B cell (primary cell): ENCODE results near the gene SNIP1. TPM values are rescaled to one million over a fixed set of nuclear protein-coding genes. Genes with fewer than 3 reads are reported as not detected.
"Not testable (repeated sequence)": the region's sequence is repeated elsewhere in the genome, so short reads cannot be mapped to it uniquely, and the experiment has no call there.

Experiments
- ATAC-seq: fragments of 200-7000 bp; cut with Tn5 transposase; one replicate; pipeline ENCODE4 v1.10.0; 2021; ENCODE audit warnings: low read depth, mild to moderate bottlenecking, moderate number of reproducible peaks, moderate library complexity
- CTCF ChIA-PET: fragments of 350-600 bp; sonication (Branson Sonifier 250); formaldehyde crosslinking; loops from one replicate; lab custom pipeline; 2021; ENCODE audit warnings: antibody characterized with exemption, inconsistent platforms; lab: Charles Lee
- POLR2A ChIA-PET: fragments of 350-600 bp; sonication (Branson Sonifier 250); formaldehyde crosslinking; loops from one replicate; lab custom pipeline; 2021; ENCODE audit warnings: antibody characterized with exemption; lab: Charles Lee
- DNase-seq: peaks from one replicate; pipeline ENCODE4 v3.0.0; 2013
- H2AFZ ChIP-seq: 2 replicates; pipeline ENCODE4 v1.6.1; 2012; ENCODE audit warnings: mild to moderate bottlenecking, low read depth, low read length; ENCODE audit not compliant: insufficient read depth, poor library complexity, severe bottlenecking
- H3K27ac ChIP-seq, 2 donors: 1 replicate in 1 of 2; 2 replicates in 1 of 2; pipeline ENCODE4 v1.5.1; 2012 to 2013; ENCODE audit warnings: low read length in 2 of 2, mild to moderate bottlenecking in 2 of 2, moderate library complexity in 1 of 2
- H3K27me3 ChIP-seq, 4 experiments: fragments of 200-600 bp in 1 of 4; sonication (generic) in 1 of 4; replicated peaks in 1 of 4; 1 replicate in 2 of 4; 2 replicates in 2 of 4; pipeline versions ENCODE4 v1.6.1 to v1.7.0; 2013 to 2016; ENCODE audit warnings: low read length in 3 of 4, mild to moderate bottlenecking in 2 of 4, mixed read lengths in 1 of 4, moderate library complexity in 1 of 4; ENCODE audit not compliant: insufficient read depth in 4 of 4, control insufficient read depth in 3 of 4; ENCODE audit errors: control extremely low read depth in 1 of 4
- H3K36me3 ChIP-seq, 2 experiments: replicated peaks in 1 of 2; 1 replicate in 1 of 2; 2 replicates in 1 of 2; pipeline versions ENCODE4 v1.6.1 to v1.7.1; 2013; ENCODE audit warnings: low read length in 1 of 2; ENCODE audit not compliant: insufficient read depth in 2 of 2, control insufficient read depth in 1 of 2; ENCODE audit errors: control extremely low read depth in 1 of 2, extremely low read depth in 1 of 2
- H3K4me1 ChIP-seq, 2 donors: fragments of 200-600 bp in 1 of 2; sonication (generic) in 1 of 2; 1 replicate in 1 of 2; 2 replicates in 1 of 2; pipeline versions ENCODE4 v1.5.1 to v1.6.1; 2013 to 2017; ENCODE audit warnings: low read length in 2 of 2; ENCODE audit not compliant: control insufficient read depth in 2 of 2, insufficient read depth in 2 of 2
- H3K4me2 ChIP-seq: replicated peaks from 2 replicates; pipeline ENCODE3; 2012; ENCODE audit warnings: mild to moderate bottlenecking, low read depth, low read length; ENCODE audit not compliant: poor library complexity, severe bottlenecking
- H3K4me3 ChIP-seq, 5 experiments: fragments of 200-600 bp in 1 of 5; sonication (generic) in 1 of 5; 1 replicate in 3 of 5; 2 replicates in 2 of 5; pipeline versions ENCODE4 v1.5.1 to v1.7.0; 2011 to 2016; ENCODE audit warnings: low read length in 4 of 5, mild to moderate bottlenecking in 4 of 5, low read depth in 2 of 5, control low read depth in 1 of 5, moderate library complexity in 1 of 5; ENCODE audit not compliant: insufficient read depth in 1 of 5; ENCODE audit errors: control extremely low read depth in 1 of 5, extremely low read depth in 1 of 5
- H3K79me2 ChIP-seq: fragments of 200-600 bp; sonication (generic); one replicate; pipeline ENCODE4 v1.6.0; 2016; ENCODE audit warnings: low read length; ENCODE audit not compliant: control insufficient read depth, insufficient read depth
- H3K9ac ChIP-seq: fragments of 200-600 bp; sonication (generic); 2 replicates; pipeline ENCODE4 v1.6.1; 2017; ENCODE audit warnings: mild to moderate bottlenecking, low read length, moderate library complexity
- H3K9me3 ChIP-seq, 3 donors: one replicate each; pipeline versions ENCODE4 v1.6.1 to v1.7.1; 2013; ENCODE audit warnings: low read length in 2 of 3; ENCODE audit not compliant: control insufficient read depth in 2 of 3, insufficient read depth in 1 of 3; ENCODE audit errors: control extremely low read depth in 1 of 3
- H4K20me1 ChIP-seq: 2 replicates; pipeline ENCODE4 v1.6.0; 2012; ENCODE audit warnings: mild to moderate bottlenecking, low read length; ENCODE audit not compliant: insufficient read depth, control insufficient read depth, poor library complexity, severe bottlenecking
- H3K27ac Mint-ChIP-seq: one replicate; pipeline ENCODE4 v1.8.0; 2021; ENCODE audit warnings: mixed read lengths
- H3K27me3 Mint-ChIP-seq: one replicate; pipeline ENCODE4 v1.8.0; 2021; ENCODE audit warnings: mixed read lengths
- H3K4me1 Mint-ChIP-seq: one replicate; pipeline ENCODE4 v1.8.0; 2021; ENCODE audit warnings: mixed read lengths
- H3K4me3 Mint-ChIP-seq: one replicate; pipeline ENCODE4 v1.8.0; 2021; ENCODE audit warnings: mixed read lengths
- H3K9me3 Mint-ChIP-seq: one replicate; pipeline ENCODE4 v1.8.0; 2022; ENCODE audit warnings: mixed read lengths; ENCODE audit not compliant: insufficient read depth
- EZH2 ChIP-seq: IDR thresholded peaks from 2 replicates; pipeline ENCODE4 v1.6.1; 2012; ENCODE audit warnings: borderline replicate concordance, low read depth, mild to moderate bottlenecking, moderate library complexity, low read length; ENCODE audit not compliant: insufficient read depth, poor library complexity, severe bottlenecking
- WGBS: methylation state at CpG from one replicate; pipeline ENCODE4 v1.1.5; 2013; ENCODE audit warnings: missing lambda C conversion rate; ENCODE audit not compliant: insufficient coverage; 5-methylcytosine and 5-hydroxymethylcytosine counted together
- intact Hi-C: fragments of 100-400 bp; cut with micrococcal nuclease; formaldehyde crosslinking; loops from one replicate; pipeline ENCODE4 v1.10.0; 2022
- polyA plus RNA-seq: library from polyadenylated mRNA; depleted of rRNA; stranded (reverse); fragments of >200 nt; gene quantifications from 2 replicates; pipeline ENCODE4 v1.2.3, GENCODE V29; 2012
- total RNA-seq, 2 donors: library from RNA; stranded (reverse); fragments of 120-200 nt in 1 of 2; gene quantifications; 1 replicate in 1 of 2; 2 replicates in 1 of 2; pipeline versions ENCODE4 v1.2.3 to v1.2.4, GENCODE V29; 2013 to 2022
- TF ChIP-seq, protein P1 (sequence below): fragments of 200-600 bp; IDR thresholded peaks from one replicate; pipeline ENCODE4 v1.8.0; 2022; ENCODE audit warnings: antibody characterized with exemption, mild to moderate bottlenecking

SNIP1 gene
- total and polyA plus RNA-seq, 2 donors (not counting 1 experiment from before 2014, with no cell fraction given), result 6.0 to 45.0 TPM

DNA sequence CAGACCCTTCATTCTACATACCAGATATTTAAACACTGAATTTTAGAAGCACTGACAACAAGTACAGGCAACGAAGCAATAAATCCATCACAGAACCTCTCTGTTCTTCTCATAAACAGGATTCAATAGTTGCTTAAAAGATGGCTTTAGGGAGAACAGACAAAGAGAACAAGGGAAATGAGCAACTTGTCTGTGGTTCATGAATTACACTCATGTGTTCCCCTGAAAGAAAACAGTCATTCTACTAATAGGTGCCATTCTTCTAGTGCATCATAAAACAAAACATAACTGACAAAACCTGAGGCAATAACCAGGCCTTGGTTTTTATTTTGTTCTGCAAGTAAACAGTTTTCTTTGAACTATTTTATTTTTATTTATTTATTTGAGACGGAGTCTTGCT is 34.8 kb upstream of the SNIP1 start:
- H2AFZ ChIP-seq, result no peak overlapping the region
- Mint-ChIP-seq H3K27me3 (no peaks in the 10 kb centered on the region), H3K27ac (no peak overlapping the region), H3K9me3 (no peaks in the 10 kb centered on the region), H3K4me3 (no peak overlapping the region), H3K4me1 (peaks cover 4% of the 10 kb centered on the region)
- peaks cover 25% of the 10 kb centered on the region for H3K79me2 ChIP-seq
- ATAC-seq (no peak), DNase-seq (no peak)
- intact Hi-C loops, result no loop called here
- H3K9me3 ChIP-seq, result no peaks in the 10 kb centered on the region
- H4K20me1 ChIP-seq, result peaks cover 24% of the 10 kb centered on the region
- POLR2A ChIA-PET, result no interaction called here
- no CpG with 5 or more reads among the region's 2 CpGs for whole genome bisulfite sequencing
- H3K4me1 ChIP-seq, result peaks cover 0 to under 1% of the 10 kb centered on the region in 2 donors
- H3K9ac ChIP-seq, result no peak overlapping the region
- peaks cover 6 to 74% of the 10 kb centered on the region in 2 experiments for H3K36me3 ChIP-seq
- no peaks in the 10 kb centered on the region for H3K27me3 ChIP-seq
- no peak overlapping the region for H3K27ac ChIP-seq
- TF ChIP-seq EZH2, result no peak
- TF ChIP-seq, protein P1, sequence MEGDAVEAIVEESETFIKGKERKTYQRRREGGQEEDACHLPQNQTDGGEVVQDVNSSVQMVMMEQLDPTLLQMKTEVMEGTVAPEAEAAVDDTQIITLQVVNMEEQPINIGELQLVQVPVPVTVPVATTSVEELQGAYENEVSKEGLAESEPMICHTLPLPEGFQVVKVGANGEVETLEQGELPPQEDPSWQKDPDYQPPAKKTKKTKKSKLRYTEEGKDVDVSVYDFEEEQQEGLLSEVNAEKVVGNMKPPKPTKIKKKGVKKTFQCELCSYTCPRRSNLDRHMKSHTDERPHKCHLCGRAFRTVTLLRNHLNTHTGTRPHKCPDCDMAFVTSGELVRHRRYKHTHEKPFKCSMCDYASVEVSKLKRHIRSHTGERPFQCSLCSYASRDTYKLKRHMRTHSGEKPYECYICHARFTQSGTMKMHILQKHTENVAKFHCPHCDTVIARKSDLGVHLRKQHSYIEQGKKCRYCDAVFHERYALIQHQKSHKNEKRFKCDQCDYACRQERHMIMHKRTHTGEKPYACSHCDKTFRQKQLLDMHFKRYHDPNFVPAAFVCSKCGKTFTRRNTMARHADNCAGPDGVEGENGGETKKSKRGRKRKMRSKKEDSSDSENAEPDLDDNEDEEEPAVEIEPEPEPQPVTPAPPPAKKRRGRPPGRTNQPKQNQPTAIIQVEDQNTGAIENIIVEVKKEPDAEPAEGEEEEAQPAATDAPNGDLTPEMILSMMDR, result no peak
- CTCF ChIA-PET, result interaction anchor here (1.1 kb wide), 1 partner anchor 105 kb away, joined by 5 read pairs; no protein-coding TSS in a partner anchor
- no peak overlapping the region for H3K4me2 ChIP-seq
- no peak overlapping the region for H3K4me3 ChIP-seq

DNA sequence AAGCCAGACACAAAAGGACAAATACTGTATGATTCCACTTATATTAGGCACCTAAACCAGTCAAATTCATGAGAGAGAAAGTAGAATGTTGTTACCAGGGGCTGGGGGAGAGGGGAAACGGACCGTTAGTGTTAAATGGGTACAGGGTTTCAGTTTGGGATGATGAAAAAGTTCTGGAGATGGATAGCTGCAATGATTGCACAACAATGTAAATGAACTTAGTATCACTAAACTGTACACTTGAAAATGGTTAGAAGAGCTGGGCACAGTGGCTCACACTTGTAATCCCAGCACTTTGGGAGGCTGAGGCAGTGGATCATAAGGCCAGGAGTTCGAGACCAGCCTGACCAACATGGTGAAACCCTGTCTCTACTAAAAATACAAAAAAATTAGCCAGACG is 30.5 kb upstream of the SNIP1 start:
- H3K27me3 ChIP-seq, H3K9me3 ChIP-seq, H3K27ac Mint-ChIP-seq, H3K4me1 Mint-ChIP-seq, H3K27ac ChIP-seq, POLR2A ChIA-PET, H3K27me3 Mint-ChIP-seq, H3K9me3 Mint-ChIP-seq, H3K4me2 ChIP-seq, ATAC-seq, H2AFZ ChIP-seq, H3K4me1 ChIP-seq, H3K9ac ChIP-seq, H4K20me1 ChIP-seq, intact Hi-C loops, H3K4me3 ChIP-seq, DNase-seq, H3K79me2 ChIP-seq, H3K4me3 Mint-ChIP-seq: not testable (repeated sequence)
- CTCF ChIA-PET, result interaction anchor here (1.3 kb wide), 1 partner anchor 18 kb away, joined by 3 read pairs; no protein-coding TSS in a partner anchor
- WGBS, result 100% methylated on average over 4 of the region's 4 CpGs
- H3K36me3 ChIP-seq, result peaks cover 8 to 85% of the 10 kb centered on the region in 2 experiments
